CD4-positive, alpha-beta T cell treated with Interleukin-21 for 1 hour (primary cell): ENCODE measurements around the gene ARL6IP5.

ENCODE experiments used
- DNase-seq: peaks from one replicate; pipeline ENCODE4 v3.0.0-alpha.2; 2020

The ARL6IP5 gene, protein sequence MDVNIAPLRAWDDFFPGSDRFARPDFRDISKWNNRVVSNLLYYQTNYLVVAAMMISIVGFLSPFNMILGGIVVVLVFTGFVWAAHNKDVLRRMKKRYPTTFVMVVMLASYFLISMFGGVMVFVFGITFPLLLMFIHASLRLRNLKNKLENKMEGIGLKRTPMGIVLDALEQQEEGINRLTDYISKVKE

DNA sequence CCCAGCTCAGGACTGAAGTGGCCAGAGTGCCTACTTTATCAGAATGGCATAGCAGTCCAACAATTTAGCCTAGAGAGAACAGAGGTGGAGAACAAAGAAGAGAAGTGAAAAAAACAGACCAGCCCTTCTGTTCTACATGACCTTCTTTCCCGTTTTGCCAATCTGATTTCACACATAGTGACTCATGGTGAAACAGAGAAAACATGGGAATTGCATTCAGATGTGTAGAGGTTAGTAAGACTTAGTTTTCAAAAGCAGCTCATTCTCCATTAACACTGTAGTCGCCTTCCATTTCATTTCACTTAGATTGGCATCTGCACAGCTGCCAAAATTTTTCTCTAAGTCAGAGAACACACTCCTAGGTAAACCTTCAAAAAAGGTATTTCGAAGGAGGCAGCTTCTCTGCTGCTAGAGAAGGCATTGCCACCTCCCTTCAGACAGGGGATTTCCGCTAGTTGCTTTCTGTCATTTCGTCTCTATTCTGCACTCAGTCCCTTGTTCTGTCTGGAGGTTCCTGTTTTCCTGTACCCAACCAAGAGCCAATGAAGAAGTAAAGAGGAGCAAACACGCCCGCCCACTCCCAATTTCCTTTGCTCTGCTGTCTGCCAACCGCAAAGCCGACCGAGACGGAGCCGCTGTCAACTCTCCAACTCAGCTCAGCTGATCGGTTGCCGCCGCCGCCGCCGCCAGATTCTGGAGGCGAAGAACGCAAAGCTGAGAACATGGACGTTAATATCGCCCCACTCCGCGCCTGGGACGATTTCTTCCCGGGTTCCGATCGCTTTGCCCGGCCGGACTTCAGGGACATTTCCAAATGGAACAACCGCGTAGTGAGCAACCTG, at the start of gene ARL6IP5:
Gene ARL6IP5 (plus strand): TSS at position 612 of the 842 bp plus-strand sequence. CDS start 111 bp downstream, at position 723.
- DNase-seq: peak; percentile 94

DNA sequence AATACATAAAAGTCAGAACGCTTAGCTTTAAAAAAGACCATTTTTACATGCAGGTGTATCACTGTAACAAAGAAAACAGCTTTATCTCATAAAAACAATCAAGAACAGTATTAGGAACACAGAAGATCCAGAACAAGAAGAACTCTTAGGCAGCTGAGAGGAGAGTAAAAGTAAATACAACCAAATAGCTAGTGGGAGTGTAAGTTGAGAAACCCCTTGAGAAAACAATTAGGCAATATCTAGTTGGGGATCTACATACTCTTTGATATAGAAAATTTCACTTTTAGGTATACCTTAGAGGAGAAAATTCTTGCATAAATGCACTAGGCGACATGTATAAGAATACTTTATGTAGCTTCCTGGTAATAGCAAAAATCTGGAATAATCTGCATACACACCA, 40.1 kb upstream of the ARL6IP5 start:
- no peak for DNase-seq

DNA sequence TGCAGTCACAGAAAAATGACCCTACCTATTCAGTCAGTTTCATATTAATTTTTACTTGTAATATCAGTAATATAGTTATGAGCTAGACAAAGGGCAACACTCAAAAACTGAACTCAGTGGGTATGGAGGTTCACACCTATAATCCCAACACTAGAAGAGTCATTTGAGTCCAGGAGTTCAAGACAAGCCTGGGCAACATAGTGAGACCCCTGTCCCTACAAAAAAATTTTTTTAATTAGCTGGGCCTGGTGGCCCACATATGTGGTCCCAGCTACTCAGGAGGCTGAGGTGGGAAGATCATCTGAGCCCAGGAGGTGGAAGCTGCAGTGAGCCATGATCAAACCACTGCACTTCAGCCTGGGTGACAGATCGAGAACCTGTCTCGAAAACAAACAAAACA, 35.7 kb upstream of the ARL6IP5 start:
- no peak for DNase-seq

DNA sequence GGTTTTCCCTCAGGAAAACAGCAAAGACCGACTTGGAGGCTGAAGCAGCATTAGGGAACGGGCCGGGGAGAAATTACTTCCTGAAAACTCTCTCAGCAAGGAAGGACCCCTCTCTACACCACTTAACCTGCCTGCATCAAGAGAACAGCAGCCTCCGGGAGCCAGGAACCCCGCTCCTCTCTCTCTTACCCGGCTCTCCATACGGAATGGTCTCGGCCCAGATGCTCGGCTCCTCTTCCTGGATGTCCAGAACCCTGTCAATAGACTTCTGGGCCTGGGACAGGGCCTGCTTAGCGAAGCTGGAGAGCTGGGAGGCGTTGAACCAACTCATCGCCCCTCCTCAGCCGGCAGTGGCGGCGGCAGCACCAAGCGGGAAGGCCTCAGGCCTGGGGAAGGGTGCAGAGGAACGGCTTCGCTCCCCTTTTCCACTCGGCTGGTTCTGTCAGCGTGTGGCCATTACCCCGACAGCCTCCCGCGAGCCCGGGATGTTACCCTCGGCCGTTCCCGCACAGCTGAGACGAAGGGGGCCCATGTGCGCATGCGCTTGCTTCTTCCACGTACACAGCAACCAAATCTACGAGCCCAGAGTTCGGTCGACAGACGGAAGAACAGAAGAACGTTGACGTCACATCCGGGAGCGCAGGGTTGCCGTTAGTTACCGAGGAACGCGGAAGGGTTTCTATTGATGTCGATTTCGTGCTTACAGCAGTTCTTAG, 32.8 kb upstream of the ARL6IP5 start, which contains the start of gene TMF1:
Gene TMF1 (minus strand): TSS at position 578 of the 716 bp plus-strand sequence. CDS start 247 bp downstream, at position 331.
- DNase-seq: peak; percentile 98

DNA sequence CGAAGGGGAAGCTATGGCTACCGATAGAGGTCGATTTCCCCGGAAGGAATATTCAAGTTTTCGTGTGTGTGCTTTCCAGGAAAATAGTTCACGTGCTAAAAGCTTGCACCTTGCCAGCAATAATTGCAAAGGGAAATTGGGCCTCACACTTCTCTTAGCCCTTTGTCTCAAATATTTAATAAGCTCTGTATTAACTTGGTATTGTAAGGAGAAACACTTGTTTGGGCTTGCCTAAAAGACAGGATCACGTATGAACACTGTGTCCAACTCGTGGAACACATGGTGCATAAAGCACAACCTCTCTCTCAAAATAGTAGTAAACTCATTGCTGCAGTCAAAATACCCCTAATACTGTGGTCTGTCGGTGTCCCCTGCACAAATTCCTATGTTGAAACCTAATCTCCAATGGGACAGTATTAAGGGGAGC, 32.3 kb upstream of the ARL6IP5 start:
- no peak for DNase-seq

DNA sequence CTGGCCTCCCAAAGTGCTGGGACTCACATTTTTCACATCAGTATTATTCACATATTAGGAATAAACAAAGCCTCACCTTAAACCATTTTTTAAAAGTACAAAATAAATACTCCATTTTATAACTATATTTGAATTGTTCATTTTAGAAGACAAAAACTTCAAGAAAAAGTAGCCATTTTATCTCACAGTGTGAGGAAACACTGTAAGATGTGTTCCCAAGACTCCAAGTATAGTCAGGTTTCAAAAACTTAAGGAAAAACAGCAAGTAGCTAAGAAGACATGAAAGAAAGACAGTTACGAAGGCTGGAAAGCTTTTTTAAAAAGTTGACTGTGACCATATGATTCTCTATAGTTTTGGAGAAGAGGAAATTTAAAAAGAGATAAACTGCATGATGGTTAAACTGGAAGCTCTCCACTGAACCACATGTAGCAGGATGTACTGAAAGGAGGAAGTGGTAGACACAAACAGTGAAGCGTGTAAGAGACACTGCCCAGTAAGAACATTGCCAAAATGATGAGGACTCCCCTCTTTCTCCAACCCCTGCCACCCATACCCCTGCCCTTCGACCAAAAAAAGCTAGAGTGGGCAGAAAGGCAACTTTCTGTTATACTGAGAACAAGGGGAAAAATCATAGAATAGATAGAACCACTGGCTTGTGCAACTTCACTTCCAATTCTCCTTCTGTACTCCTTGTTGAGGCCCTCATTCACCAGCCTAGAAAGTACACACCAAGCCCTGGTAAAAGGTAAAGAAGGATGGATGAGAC, 26.4 kb upstream of the ARL6IP5 start:
- DNase-seq: peak; percentile 48

DNA sequence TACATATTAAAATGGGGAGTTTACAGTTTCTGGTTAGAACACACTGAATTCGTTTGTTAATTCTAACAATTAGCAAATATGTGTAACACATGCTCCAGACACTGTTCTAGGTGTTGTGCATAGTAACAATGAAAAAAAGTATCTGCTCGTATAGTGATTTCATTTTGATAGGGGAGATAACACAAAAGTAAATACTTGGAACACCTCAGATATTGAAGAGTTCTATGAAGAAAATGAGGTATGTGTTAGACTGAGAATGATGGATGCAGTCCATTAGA, 25.9 kb upstream of the ARL6IP5 start:
- DNase-seq: no peak

DNA sequence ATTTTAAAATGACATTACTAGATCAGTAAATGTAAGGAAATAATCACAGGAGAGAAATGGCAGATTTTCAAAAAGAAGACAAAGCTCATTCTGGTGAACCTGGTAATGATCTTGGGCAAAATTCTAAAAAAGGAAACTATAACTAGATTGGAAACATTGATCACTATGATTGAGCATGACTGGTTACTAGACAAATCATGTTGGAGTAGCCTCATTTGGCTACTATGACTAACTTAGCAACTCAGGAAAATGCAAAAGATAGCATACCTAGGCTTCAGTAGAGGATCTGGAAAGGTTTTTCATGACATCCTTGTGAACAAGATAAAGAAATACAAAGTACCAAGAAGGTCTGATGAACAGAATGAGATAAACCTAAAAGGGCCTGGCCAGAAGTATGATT, 25.0 kb upstream of the ARL6IP5 start:
- DNase-seq: no peak

DNA sequence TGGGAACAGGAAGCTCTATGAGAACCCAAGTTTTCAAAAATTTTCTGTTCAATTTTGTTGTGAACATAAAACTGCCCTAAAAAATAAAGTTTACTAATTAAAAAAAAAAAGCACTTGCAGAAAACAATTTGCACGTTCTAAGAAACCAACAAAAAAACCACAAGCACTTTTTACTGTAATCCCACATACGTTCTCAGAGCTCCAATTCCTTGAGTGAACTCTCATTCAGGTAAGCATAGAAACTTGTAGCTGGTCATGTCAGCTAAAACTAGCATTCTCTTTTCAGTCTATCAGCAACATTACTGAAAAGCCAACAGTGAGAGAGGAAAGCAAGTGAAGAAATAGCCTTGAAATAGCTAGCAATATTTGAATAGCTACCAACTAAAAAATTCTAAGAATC, 21.1 kb upstream of the ARL6IP5 start:
- peak; percentile 44 for DNase-seq

DNA sequence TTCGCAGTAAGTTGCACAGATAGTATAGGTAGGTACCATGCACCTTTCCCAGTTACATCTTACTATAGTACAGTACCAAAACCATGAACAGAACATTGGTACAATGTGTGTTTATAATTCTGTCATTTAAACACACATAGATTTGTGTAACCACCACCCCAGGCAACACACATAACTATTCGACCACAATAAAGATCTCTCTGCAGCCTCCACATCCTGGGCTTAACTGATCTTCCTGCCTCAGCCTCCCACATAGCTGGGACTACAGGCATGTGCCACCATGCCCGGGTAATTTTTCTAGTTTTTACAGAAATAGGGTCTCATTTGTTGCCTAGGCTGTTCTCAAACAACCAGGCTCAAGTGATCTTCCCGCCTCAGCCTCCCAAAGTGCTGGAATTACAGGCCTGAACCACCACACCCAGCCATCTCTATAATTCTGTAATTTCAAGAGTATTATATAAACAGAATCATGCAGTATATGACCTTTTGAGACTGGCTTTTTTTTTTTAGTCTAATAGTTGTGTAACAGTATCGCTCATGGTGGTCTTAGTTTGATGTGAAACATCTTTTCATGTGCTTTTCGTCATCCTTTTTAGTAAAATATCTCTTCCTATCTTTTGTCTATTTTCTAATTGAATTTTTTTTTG, 19.3 kb upstream of the ARL6IP5 start:
- DNase-seq: peak; percentile 54

DNA sequence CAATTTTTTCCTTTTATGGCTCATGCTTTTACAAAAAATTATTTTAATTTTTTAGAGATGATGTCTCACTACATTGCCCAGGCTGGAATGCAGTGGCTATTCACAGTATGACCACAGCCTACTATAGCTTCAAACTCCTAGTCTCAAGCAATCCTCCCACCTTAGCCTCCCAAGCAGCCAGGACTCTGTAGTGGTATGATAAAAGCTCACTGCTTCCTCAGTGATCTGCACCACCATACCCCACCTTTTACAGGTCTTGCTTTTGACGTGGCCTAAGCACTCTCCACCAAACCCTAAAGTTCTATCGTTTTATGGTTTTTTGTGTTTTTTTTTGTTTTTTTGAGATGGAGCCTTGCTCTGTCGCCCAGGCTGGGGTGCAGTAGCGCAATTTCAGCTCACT, 18.6 kb upstream of the ARL6IP5 start:
- DNase-seq: no peak

DNA sequence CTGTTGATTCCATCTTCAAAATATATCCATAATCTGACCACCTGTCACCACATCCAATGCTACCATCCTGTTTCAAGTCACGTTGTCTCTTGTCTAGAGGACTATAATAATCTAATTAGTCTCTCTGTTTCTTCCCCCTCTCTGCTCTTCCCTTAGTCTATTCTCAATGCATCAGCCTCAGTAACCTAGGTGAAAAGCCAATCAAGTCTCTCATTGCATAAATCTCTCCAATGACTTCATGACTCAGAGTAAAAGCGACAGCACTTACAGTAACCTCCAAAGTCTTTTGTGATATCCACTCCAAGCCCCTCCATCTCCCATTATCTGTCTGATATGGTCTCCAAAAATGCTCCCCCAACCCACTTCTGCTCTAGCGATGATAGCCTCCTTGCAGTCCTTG, 11.8 kb upstream of the ARL6IP5 start:
- no peak for DNase-seq

DNA sequence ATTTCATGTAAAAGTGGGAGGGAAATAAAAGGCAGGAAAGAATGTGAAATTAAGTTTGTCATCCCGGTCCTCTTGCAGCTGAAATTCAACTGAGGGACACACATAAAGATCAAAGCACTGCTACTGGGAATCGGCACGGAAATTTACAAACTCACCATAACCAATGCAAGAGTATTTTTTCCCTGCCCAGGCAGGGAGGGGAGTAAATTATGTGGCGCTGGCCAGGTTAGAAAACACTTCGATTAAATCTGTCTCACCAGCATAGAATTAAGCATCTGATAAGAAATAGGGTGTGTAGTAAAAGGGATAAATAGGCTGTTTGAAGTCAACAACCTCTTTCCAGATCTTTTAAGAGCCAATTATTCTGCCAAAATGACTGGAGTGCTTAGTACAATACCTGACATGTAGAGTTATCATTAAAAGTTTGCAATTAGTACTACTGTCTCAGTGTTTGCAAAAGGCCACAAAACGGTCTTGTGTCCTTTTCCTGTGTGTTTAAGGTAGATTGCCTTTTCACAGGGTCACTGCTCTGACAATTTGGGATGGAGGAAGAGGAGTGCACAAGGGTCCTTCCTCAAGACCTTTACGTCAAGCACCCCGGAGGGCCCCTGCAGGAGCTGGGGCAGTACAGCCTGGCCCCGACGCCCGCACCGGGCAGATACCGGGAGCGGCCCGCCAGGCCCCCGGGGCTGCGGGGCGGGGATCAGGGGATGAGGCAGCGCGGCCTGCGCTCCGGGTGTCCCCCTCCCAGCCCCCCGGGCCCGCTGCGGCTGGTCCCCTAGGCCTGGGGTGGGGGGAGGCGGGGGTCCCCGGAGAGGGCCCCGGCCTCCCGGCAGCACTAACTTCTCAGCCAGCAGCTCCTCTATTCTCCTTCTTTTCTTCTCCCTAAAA, 5.2 kb upstream of the ARL6IP5 start:
- DNase-seq: no peak

DNA sequence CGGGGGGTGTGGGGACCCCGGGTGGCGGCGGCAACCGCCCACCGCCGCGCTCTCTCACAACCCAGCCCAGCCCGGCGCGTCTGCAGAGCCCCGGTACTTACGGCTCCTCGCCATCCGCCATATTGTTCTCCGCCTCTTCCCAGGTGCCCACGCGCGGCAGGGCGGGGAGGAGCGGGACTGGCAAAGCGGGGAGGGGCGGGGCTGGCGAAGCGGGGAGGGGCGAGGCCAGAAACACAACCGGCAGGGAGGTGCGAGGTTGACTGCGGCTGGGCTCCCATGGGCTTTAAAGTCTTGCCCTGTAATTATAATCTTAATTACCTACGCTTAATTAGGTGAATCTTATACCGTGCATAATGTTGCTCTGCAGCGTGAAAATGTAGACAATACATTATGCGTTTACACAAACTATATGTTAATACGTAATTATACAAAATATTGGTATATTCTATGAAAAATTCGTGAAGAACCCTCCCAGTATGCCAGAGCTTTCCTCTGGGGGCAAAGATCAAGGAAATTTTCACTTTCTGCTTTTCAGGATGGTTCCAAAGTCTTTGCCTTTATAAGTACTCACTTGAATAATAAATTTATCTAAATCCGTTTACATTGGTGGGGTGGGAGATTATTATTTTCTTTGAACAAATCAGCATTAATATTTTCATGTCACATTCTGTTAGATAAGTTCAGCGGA, 4.4 kb upstream of the ARL6IP5 start, which contains the start of gene UBA3:
Gene UBA3 (minus strand): TSS at position 133 of the 688 bp plus-strand sequence. CDS start 12 bp downstream, at position 121.
- DNase-seq: peak; percentile 92

DNA sequence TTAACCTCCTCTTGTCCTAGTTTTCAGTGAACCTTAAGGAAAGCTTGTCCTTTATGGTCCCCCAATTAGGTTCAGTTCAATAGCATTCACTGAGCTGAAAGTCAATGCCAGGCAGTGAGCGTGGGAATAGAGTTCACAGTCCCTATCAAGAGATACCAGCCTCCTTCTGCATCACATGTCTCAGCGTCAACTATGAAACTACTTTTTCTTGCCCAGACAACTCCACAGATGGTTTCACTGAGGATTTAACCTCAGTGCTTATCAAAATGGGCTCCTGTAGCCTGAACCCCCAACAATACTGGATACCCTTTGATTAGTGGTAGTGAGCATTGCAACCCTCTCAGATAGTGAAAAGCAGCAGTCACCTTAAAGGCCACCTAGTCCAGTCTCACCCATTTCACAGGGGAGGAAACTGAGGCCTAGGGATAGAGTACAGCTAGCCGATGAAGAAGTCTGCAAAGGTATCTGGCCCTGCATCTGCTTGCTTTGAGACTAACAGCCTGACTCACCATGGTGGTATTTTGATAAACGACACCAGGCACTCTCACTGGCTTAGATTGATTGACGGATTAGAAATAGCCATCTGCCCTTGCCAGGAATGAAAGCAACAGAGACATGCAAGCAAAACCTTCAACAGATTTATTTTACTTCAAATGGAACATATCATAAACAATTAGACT, 3.0 kb upstream of the ARL6IP5 start:
- no peak for DNase-seq

DNA sequence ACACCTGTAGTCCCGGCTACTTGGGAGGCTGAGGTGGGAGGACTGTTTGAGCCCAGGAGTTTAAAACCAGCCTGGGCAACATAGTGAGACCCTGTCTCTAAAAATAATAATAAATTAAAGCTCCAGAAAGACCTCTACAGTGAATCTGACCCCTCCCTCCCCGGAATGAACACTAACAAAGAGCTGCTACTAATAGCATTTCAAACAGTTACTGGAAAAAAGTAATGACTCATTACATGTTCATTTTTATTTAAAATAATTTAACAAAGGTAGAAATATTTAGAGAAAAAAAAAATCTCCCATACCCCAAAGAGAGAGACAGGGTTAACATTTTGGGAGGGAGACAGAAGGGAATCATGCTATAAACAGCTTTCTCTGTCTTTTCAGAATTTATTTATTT, 2.4 kb upstream of the ARL6IP5 start:
- no peak for DNase-seq

DNA sequence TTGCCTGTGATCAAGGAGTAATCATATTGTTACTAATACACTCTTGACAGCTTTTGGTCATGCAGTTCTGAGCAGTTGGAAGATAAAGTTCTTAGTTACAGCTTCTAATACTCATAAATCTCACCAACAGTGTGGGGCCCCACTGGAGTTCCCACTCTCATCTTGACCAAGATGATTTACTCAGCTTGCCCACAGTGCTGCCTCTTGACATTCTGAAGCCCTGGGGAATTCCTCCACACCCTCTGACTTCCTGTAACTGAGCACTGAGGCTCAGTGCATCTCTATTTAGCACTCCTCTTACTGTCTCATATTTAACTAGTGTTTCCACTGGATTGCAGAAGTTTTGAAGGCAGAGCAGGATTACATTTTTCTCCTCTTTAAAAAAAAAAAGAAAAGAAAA, 1.9 kb upstream of the ARL6IP5 start:
- DNase-seq: peak; percentile 87

DNA sequence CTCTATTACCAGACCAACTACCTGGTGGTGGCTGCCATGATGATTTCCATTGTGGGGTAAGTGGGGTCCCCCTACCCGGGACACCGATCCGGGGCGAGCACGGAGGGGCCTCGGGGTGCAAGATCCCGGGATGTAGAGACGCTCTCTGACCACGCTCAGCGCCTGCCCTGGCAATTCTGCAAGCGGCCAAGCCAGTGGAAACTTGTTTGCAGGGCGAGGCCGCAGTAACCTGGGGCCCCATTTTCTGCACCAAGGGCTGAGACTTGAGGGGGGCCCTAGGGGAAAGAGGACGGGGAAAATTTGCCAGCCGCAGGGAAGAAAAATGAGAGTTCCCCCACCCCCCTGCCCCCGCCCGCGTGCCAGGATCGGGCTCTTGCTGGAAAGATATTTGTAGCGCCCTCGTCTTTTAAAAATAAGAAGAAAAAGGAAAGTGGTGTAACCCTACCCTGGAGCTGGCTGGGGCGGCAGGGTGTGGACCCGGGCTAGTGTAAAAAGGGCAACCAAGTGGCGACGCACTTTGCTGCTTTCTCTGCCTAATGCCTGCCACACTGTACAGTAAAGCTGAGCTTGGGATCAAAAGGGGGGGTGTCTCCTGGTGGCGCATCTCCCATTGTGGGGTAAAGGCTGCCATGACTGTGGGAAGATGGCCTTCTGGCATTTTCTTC, 563 bp downstream of the ARL6IP5 start:
- no peak for DNase-seq
